Measurements from ENCODE around the gene AIM2. TPM values are rescaled to one million over a fixed set of nuclear protein-coding genes. Genes with fewer than 3 reads are reported as not detected.

Gene AIM2
- total RNA-seq, 1 experiment from 2014 or later = not detected

DNA sequence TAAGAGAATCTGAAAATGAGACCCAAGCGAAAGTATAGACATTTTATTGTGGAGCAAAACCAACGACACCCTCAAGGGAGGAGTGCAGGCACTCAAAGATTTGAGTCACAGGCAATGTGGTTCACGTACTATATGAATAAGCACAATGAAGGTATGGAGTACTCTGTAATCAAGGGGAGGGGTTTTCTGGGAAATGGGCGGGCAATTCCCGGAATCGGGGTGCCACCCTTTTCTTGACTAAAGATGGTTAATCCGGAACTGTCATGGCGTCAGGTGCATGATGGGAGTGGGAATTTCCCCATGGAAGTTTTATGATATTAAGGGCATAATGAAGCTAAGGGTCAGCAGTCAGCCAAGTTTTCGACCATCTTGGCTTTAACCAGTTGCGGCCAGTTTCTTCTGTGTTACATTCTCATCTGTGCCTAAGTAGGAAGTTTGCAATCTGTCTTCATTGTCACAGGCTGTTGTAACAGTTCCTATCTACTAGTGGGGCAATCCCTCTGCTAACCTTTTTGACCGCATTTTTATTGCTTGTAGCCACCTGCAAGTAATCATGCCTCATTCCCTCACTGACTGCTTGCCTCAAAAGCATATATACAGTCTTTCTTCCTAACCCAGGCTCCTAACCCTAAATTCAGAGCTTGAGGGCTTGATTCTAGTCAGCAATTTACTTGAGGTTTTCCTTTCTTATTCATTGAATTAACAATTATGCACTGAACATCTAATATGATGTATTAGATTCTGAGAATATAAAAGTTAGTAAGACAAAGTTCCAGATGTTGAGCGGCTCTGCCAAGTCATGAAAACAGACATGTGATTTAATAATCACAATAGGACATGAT lies 775 bp upstream of the AIM2 start:
- no peaks in the 10 kb centered on the region for H3K9me3 ChIP-seq (ENCODE audit: control insufficient read depth, insufficient read depth, low read depth, low read length)
- ChIA-PET POLR2A (no interaction called here), CTCF (no interaction called here)
- peaks cover 9% of the 10 kb centered on the region; the same call in 1 of the 2 replicates for H3K27me3 ChIP-seq (ENCODE audit: control insufficient read depth, insufficient read depth, low read length)
- H3K4me1 ChIP-seq (ENCODE audit: control insufficient read depth, insufficient read depth, low read length) = no peaks in the 10 kb centered on the region
- intact Hi-C loops (cut with micrococcal nuclease; ENCODE audit: unreplicated experiment) = no loop called here
- no peak overlapping the region for H3K4me3 ChIP-seq (ENCODE audit: low read depth in 2 of 2, low read length in 2 of 2)
- BruUV-seq (replicated peaks) = no TSS peak
- H3K36me3 ChIP-seq (ENCODE audit: control insufficient read depth, insufficient read depth, low read length) = no peaks in the 10 kb centered on the region
- H3K27ac ChIP-seq (ENCODE audit: low read length) = no peak overlapping the region
- no peak for ATAC-seq
- TF ChIP-seq, protein P1, sequence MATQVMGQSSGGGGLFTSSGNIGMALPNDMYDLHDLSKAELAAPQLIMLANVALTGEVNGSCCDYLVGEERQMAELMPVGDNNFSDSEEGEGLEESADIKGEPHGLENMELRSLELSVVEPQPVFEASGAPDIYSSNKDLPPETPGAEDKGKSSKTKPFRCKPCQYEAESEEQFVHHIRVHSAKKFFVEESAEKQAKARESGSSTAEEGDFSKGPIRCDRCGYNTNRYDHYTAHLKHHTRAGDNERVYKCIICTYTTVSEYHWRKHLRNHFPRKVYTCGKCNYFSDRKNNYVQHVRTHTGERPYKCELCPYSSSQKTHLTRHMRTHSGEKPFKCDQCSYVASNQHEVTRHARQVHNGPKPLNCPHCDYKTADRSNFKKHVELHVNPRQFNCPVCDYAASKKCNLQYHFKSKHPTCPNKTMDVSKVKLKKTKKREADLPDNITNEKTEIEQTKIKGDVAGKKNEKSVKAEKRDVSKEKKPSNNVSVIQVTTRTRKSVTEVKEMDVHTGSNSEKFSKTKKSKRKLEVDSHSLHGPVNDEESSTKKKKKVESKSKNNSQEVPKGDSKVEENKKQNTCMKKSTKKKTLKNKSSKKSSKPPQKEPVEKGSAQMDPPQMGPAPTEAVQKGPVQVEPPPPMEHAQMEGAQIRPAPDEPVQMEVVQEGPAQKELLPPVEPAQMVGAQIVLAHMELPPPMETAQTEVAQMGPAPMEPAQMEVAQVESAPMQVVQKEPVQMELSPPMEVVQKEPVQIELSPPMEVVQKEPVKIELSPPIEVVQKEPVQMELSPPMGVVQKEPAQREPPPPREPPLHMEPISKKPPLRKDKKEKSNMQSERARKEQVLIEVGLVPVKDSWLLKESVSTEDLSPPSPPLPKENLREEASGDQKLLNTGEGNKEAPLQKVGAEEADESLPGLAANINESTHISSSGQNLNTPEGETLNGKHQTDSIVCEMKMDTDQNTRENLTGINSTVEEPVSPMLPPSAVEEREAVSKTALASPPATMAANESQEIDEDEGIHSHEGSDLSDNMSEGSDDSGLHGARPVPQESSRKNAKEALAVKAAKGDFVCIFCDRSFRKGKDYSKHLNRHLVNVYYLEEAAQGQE (IDR thresholded peaks at IDR 0.05; ENCODE audit: insufficient read depth in 1 of 2, low read depth in 2 of 2, low read length in 1 of 2) = no peak
- TF ChIP-seq POLR2AphosphoS5 (IDR thresholded peaks at IDR 0.05; ENCODE audit: low read depth, low read length) = no peak
- in situ Hi-C loops (cut with HindIII; ENCODE audit: low pct_unique_long_range_greater_than_20kb, low sequenced_read_pairs) = no loop called here
- DNase-seq (ENCODE audit: low read depth, low spot score) = no peak

DNA sequence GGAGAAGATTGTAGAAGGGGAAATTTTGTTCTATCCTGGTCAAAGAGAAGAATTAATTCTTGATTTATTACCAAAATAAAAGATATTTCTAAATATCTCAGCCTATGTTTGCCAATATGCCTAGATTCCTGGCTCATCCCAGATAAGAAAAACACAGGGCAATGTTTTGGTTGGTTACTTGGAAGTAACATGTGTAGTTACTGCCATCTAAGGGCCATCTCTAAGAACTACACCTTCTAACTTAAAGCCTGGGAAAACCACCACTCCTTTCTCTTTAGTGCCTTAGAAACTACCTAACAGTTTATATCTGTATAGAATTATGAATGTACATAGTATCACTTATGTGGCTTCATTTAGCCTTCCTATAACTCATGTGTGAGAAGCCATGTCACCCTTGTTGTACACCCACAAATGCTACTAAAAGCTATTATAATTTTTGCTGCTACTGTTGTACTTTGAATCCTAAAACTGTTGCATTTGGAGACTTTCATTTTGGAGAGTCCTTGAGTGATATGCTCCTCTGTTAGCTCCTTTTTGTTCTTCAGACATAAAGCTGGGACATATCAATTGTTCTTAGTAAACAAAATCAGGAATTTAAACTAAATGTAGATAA lies 4.5 kb downstream of the AIM2 start:
- Histone ChIP-seq H3K27me3 (ENCODE audit: control insufficient read depth, insufficient read depth, low read length) (peaks cover 2% of the 10 kb centered on the region; the same call in 1 of the 2 replicates), H3K27ac (ENCODE audit: low read length) (no peak overlapping the region), H3K4me1 (ENCODE audit: control insufficient read depth, insufficient read depth, low read length) (no peaks in the 10 kb centered on the region), H3K9me3 (ENCODE audit: control insufficient read depth, insufficient read depth, low read depth, low read length) (no peaks in the 10 kb centered on the region), H3K36me3 (ENCODE audit: control insufficient read depth, insufficient read depth, low read length) (no peaks in the 10 kb centered on the region), H3K4me3 (ENCODE audit: low read depth in 2 of 2, low read length in 2 of 2) (no peak overlapping the region)
- ChIA-PET CTCF (interaction anchor here (0.5 kb wide), 1 partner anchor 947 kb away, joined by 9 read pairs; no protein-coding TSS in a partner anchor), POLR2A (no interaction called here)
- no TSS peak for BruUV-seq (replicated peaks)
- ATAC-seq = peak; percentile 78
- peak; percentile 30 for DNase-seq (ENCODE audit: low read depth, low spot score)
- in situ Hi-C loops (cut with HindIII; ENCODE audit: low pct_unique_long_range_greater_than_20kb, low sequenced_read_pairs) = no loop called here
- intact Hi-C loops (cut with micrococcal nuclease; ENCODE audit: unreplicated experiment) = loop anchor here (5.0 kb wide), 1 partner anchor 865 kb away; no protein-coding TSS in a partner anchor
- TF ChIP-seq, protein P2, sequence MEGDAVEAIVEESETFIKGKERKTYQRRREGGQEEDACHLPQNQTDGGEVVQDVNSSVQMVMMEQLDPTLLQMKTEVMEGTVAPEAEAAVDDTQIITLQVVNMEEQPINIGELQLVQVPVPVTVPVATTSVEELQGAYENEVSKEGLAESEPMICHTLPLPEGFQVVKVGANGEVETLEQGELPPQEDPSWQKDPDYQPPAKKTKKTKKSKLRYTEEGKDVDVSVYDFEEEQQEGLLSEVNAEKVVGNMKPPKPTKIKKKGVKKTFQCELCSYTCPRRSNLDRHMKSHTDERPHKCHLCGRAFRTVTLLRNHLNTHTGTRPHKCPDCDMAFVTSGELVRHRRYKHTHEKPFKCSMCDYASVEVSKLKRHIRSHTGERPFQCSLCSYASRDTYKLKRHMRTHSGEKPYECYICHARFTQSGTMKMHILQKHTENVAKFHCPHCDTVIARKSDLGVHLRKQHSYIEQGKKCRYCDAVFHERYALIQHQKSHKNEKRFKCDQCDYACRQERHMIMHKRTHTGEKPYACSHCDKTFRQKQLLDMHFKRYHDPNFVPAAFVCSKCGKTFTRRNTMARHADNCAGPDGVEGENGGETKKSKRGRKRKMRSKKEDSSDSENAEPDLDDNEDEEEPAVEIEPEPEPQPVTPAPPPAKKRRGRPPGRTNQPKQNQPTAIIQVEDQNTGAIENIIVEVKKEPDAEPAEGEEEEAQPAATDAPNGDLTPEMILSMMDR (IDR thresholded peaks at IDR 0.05) = peak; percentile 69; the same call in 1 of the 2 replicates
- TF ChIP-seq SIN3A (IDR thresholded peaks at IDR 0.05; ENCODE audit: borderline replicate concordance, insufficient read depth, low read depth, low read length) = no peak
- TF ChIP-seq, protein P1 (IDR thresholded peaks at IDR 0.05; ENCODE audit: insufficient read depth in 1 of 2, low read depth in 2 of 2, low read length in 1 of 2) = no peak
